Melanocyte of skin (primary cell): Measurements from ENCODE around the gene TMA16. TPM values are rescaled to one million over a fixed set of nuclear protein-coding genes. Genes with fewer than 3 reads are reported as not detected.

Experiments
- total RNA-seq, 2 donors: library from RNA; depleted of rRNA; stranded (reverse); fragments of >200 nt; gene quantifications; 2 replicates each; pipeline ENCODE4 v1.2.3, GENCODE V29; 2012

Gene TMA16
- total RNA-seq, result 10 to 100 TPM; 17.2 to 28.6 TPM

DNA sequence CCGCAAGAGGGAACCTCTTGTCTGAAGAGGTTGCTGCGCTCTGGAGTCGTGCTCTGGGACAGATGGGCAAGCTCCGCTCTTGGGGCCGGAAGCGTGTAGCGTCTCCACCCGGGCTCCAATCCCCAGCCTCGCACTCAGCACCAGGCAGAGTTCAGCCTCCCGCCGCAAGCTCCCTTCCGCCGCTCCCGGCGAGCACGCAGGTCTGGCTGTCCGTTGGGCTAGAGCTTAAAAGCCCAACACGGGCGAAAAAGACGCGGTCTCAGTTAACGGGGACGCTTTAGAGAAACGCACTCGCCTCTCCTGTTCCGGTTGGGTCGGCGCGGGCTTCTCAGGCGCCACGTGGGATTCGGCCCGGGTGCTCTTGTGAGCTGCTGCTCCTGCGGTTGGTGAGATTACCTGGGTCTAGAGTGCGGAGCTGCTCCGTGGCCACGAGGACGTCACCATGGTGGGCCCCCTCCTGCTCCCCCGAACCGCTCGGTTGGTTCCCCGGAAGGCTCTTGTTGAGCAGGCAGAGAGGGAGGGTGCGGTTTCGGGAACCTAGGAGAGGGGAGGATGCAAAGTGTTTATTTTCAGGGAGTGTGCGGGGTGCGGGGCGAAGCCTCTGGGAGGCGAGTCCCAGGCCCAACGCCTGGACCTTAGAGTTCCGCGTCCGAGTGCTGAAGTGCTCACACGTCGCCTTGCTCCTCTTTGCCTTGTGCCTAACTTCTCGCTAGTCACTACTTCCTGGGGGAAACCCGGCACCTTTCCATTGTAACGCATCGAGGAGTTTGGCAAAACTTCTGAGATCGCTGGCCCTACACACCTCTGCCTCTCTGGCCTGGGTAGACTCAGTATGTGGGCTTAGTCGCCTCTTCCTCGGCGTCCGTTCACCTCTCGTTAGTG lies at the start of gene TMA16:
TMA16 (plus strand) TSS at position 331 of the 882 bp plus-strand sequence; CDS start at position 443, 112 bp downstream.

DNA sequence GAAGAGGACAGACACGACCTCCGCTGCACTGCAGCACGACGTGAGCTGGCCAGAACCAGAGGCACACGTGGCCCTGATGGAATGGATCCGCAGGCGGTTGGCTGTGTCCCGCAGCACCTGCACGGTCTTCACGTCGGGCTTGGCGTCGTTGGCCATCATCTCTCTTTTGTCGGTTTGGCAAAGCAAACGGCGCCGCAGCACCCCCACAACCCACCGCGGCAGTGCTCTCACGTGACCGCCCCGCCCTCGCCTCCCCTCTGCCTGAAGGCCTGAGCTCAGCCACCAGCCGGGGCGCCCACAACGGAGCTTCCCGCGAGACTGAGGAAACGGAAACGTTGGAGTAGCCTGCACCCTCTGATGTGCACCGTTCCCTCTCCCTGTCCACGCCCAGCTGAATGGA lies 20.9 kb upstream of the TMA16 start, which contains the start of gene TKTL2:
TKTL2 (minus strand) TSS at position 179 of the 400 bp plus-strand sequence; CDS start at position 159, 20 bp downstream.

Other genes with a start within 250 kb of the TMA16 start
- gene NPY1R, start 162.1 kb upstream of the TMA16 start, total RNA-seq, result not detected
- not detected for gene NPY5R, start 150.8 kb upstream of the TMA16 start, total RNA-seq
- not detected for gene TKTL2, start 20.9 kb upstream of the TMA16 start, total RNA-seq